HepG2 (cell line): ENCODE results near the gene SPSB1. TPM values are rescaled to one million over a fixed set of nuclear protein-coding genes. Genes with fewer than 3 reads are reported as not detected.

Experiments used
- CAMTA2 ChIP-seq: sonication (generic); formaldehyde crosslinking; IDR thresholded peaks from 2 replicates; pipeline ENCODE4 v1.4.0; 2020; ENCODE audit warnings: mild to moderate bottlenecking, missing genetic modification reagents, borderline replicate concordance
- DNMT3B ChIP-seq: conservative IDR thresholded peaks from 2 replicates; pipeline ENCODE4 v1.6.1; 2016; ENCODE audit warnings: missing biosample characterization, control low read depth
- FOXK1 ChIP-seq: sonication (generic); formaldehyde crosslinking; IDR thresholded peaks from 2 replicates; pipeline ENCODE4 v1.4.0; 2020; ENCODE audit warnings: low read depth, missing genetic modification reagents, borderline replicate concordance
- GPN1 ChIP-seq: sonication (generic); formaldehyde crosslinking; IDR thresholded peaks from 2 replicates; pipeline ENCODE4 v1.5.1; 2020; ENCODE audit warnings: missing genetic modification reagents, borderline replicate concordance
- HNF4G ChIP-seq, 2 experiments: sonication (generic) in 1 of 2; formaldehyde crosslinking in 1 of 2; IDR thresholded peaks; 2 replicates each; pipeline versions ENCODE4 v1.4.0 to v1.6.1; 2011 to 2020; ENCODE audit warnings: borderline replicate concordance in 2 of 2, low read depth in 2 of 2, mild to moderate bottlenecking in 2 of 2, low read length in 1 of 2, missing genetic modification reagents in 1 of 2, moderate library complexity in 1 of 2
- ISL2 ChIP-seq: sonication (generic); formaldehyde crosslinking; IDR thresholded peaks from 2 replicates; pipeline ENCODE4 v1.5.0; 2020; ENCODE audit warnings: missing genetic modification reagents
- KAT8 ChIP-seq: IDR thresholded peaks from 2 replicates; pipeline ENCODE4 v1.6.1; 2016; ENCODE audit warnings: missing genetic modification reagents, missing compliant biosample characterization
- KDM4B ChIP-seq: sonication (generic); formaldehyde crosslinking; IDR thresholded peaks from 2 replicates; pipeline ENCODE4 v1.4.0; 2020; ENCODE audit warnings: missing genetic modification reagents
- MAFK ChIP-seq, 2 experiments: IDR thresholded peaks in 1 of 2; conservative IDR thresholded peaks in 1 of 2; 2 replicates each; pipeline ENCODE4 v1.6.1; 2011; ENCODE audit warnings: improper control_type of control experiment in 2 of 2, low read length in 2 of 2
- MEIS2 ChIP-seq: sonication (generic); formaldehyde crosslinking; IDR thresholded peaks from 2 replicates; pipeline ENCODE4 v1.9.0; 2021; ENCODE audit warnings: mild to moderate bottlenecking, missing genetic modification reagents
- MZF1 ChIP-seq: sonication (generic); formaldehyde crosslinking; IDR thresholded peaks from 2 replicates; pipeline ENCODE4 v1.8.1; 2023; ENCODE audit warnings: mild to moderate bottlenecking, missing genetic modification reagents, borderline replicate concordance
- NFKBIZ ChIP-seq: IDR thresholded peaks from 2 replicates; pipeline ENCODE4 v1.6.1; 2018; ENCODE audit warnings: missing genetic modification reagents, missing compliant biosample characterization
- U2AF1 ChIP-seq: fragments of 200-400 bp; formaldehyde crosslinking; optimal IDR thresholded peaks from 2 replicates; pipeline ENCODE3; 2017; ENCODE audit warnings: mild to moderate bottlenecking, low read depth, low read length
- ZMYM2 ChIP-seq: sonication (generic); formaldehyde crosslinking; IDR thresholded peaks from 2 replicates; pipeline ENCODE4 v1.8.0; 2022; ENCODE audit warnings: mild to moderate bottlenecking, missing genetic modification reagents
- ZNF562 ChIP-seq: sonication (generic); formaldehyde crosslinking; IDR thresholded peaks from 2 replicates; pipeline ENCODE4 v1.8.0; 2022; ENCODE audit warnings: missing genetic modification reagents, borderline replicate concordance
- polyA plus RNA-seq, 8 experiments: library from polyadenylated mRNA; depleted of rRNA in 3 of 8; stranded (reverse) in 7 of 8; unstranded in 1 of 8; fragments of >200 nt; fragmentation: Illumina TruSeq in 4 of 8; extraction: Trizol in 4 of 8; gene quantifications; 2 replicates each; pipeline versions ENCODE4 v1.2.1 to v1.2.3, GENCODE V29; 2011 to 2016; ENCODE audit warnings: low read depth in 4 of 8, missing spikeins in 1 of 8, mixed read lengths in 1 of 8; ENCODE audit not compliant: insufficient read depth in 1 of 8
- total RNA-seq, 5 experiments: library from RNA; depleted of rRNA; stranded (reverse); fragments of >200 nt; fragmentation: Illumina TruSeq; extraction: Trizol; gene quantifications; 2 replicates each; pipeline ENCODE4 v1.2.3, GENCODE V29; 2016; ENCODE audit warnings: low read depth in 1 of 5
- TF ChIP-seq, protein P1 (sequence below): sonication (generic); formaldehyde crosslinking; IDR thresholded peaks from 2 replicates; pipeline ENCODE4 v1.8.0; 2022; ENCODE audit warnings: mild to moderate bottlenecking, missing genetic modification reagents, moderate library complexity
- TF ChIP-seq, protein P2 (sequence below): fragments of 450-650 bp; IDR thresholded peaks from 2 replicates; pipeline ENCODE4 v1.6.1; 2016
- TF ChIP-seq, protein P3 (sequence below): sonication (generic); formaldehyde crosslinking; IDR thresholded peaks from 2 replicates; pipeline ENCODE4 v1.5.0; 2020; ENCODE audit warnings: missing genetic modification reagents, mild to moderate bottlenecking, borderline replicate concordance
- TF ChIP-seq, protein P4 (sequence below): sonication (generic); formaldehyde crosslinking; IDR thresholded peaks from 2 replicates; pipeline ENCODE4 v1.4.0; 2020; ENCODE audit warnings: mild to moderate bottlenecking, missing genetic modification reagents

Gene SPSB1
- total and polyA plus RNA-seq, 2 of the 13 experiments (the other 11 are each of a cell fraction or from before 2014, with no cell fraction given), result 5.0 to 8.0 TPM

DNA sequence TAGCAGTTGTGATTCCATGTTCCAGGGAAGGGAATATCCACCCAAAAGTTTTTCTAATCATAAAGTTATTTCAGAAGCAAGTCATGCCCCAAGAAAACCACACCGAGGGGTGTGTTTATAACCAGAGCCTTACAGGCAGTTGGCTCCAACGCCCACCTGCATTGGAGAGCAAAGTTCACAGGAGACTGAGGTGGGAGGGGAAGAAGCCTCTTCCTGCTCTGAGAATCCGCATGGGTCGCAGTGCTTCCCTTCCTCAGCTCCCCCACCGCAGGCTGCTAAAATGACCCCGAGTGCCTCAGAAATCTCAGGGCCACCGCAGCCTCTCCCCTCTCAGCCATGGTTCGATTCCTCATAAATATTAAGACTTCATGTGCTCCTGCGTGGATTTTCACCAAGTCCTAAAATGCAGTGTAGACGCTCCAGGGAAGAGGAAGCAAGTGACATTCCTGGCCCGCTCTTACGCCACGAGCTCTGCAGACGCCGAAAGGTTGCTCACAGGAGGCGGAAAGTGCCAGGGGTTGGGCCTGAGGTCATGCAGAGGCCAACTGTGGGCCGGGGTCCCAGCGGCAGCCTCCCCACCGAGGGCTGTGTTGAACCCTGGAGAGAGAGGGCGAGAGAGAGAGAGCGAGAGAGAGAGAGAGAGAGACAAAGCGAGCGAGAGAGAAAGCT is 13.4 kb upstream of the SPSB1 start (continued):
- TF ChIP-seq, protein P1, sequence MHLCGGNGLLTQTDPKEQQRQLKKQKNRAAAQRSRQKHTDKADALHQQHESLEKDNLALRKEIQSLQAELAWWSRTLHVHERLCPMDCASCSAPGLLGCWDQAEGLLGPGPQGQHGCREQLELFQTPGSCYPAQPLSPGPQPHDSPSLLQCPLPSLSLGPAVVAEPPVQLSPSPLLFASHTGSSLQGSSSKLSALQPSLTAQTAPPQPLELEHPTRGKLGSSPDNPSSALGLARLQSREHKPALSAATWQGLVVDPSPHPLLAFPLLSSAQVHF (CRISPR knock-in tag), result no peak
- TF ChIP-seq ZMYM2 (0 out of 2 replicates have a peak, but pooled peaks have one; percentile 53), CAMTA2 (CRISPR knock-in tag) (no peak), HNF4G (IDR thresholded peaks at IDR 0.05; ENCODE audit: borderline replicate concordance, low read depth, low read length) (0 out of 2 replicates have a peak, but pooled peaks have one; percentile 28), HNF4G (CRISPR knock-in tag; IDR thresholded peaks at IDR 0.05; ENCODE audit: borderline replicate concordance, low read depth) (no peak), KAT8 (peak; percentile 50), MZF1 (CRISPR knock-in tag) (no peak), MAFK (conservative IDR thresholded peaks at IDR 0.05 in 1 of 2, IDR thresholded peaks at IDR 0.05 in 1 of 2; ENCODE audit: low read length in 2 of 2) (no peak), GPN1 (CRISPR knock-in tag) (no peak), FOXK1 (CRISPR knock-in tag) (no peak), KDM4B (CRISPR knock-in tag) (no peak), DNMT3B (no peak), U2AF1 (no peak), ZNF562 (CRISPR knock-in tag) (no peak), NFKBIZ (no peak), MEIS2 (CRISPR knock-in tag) (no peak), ISL2 (CRISPR knock-in tag) (0 out of 2 replicates have a peak, but pooled peaks have one; percentile 19)
- TF ChIP-seq, protein P2, sequence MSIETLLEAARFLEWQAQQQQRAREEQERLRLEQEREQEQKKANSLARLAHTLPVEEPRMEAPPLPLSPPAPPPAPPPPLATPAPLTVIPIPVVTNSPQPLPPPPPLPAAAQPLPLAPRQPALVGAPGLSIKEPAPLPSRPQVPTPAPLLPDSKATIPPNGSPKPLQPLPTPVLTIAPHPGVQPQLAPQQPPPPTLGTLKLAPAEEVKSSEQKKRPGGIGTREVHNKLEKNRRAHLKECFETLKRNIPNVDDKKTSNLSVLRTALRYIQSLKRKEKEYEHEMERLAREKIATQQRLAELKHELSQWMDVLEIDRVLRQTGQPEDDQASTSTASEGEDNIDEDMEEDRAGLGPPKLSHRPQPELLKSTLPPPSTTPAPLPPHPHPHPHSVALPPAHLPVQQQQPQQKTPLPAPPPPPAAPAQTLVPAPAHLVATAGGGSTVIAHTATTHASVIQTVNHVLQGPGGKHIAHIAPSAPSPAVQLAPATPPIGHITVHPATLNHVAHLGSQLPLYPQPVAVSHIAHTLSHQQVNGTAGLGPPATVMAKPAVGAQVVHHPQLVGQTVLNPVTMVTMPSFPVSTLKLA, result no peak
- TF ChIP-seq, protein P3, sequence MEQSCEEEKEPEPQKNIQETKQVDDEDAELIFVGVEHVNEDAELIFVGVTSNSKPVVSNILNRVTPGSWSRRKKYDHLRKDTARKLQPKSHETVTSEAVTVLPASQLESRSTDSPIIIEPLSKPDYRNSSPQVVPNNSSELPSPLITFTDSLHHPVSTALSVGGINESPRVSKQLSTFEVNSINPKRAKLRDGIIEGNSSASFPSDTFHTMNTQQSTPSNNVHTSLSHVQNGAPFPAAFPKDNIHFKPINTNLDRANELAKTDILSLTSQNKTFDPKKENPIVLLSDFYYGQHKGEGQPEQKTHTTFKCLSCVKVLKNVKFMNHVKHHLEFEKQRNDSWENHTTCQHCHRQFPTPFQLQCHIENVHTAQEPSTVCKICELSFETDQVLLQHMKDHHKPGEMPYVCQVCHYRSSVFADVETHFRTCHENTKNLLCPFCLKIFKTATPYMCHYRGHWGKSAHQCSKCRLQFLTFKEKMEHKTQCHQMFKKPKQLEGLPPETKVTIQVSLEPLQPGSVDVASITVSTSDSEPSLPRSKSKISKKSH, result no peak
- TF ChIP-seq, protein P4, sequence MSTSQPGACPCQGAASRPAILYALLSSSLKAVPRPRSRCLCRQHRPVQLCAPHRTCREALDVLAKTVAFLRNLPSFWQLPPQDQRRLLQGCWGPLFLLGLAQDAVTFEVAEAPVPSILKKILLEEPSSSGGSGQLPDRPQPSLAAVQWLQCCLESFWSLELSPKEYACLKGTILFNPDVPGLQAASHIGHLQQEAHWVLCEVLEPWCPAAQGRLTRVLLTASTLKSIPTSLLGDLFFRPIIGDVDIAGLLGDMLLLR, result no peak
